Smooth muscle cell of the brain vasculature (primary cell): Measurements from ENCODE around the gene EDEM2.
"Not testable (repeated sequence)": the region's sequence is repeated elsewhere in the genome, so short reads cannot be mapped to it uniquely, and the experiment has no call there.

ENCODE experiments used
- DNase-seq: peaks from one replicate; pipeline ENCODE4 v3.0.0-alpha.2; 2012; ENCODE audit warnings: low read depth, low spot score

EDEM2 gene

GRCh38 chr20:35087791-35088190 is 59.3 kb downstream of the EDEM2 start:
- DNase-seq = no peak

- no peak for DNase-seq
Observed at GRCh38 chr20:35087355-35087754, 59.8 kb downstream of the EDEM2 start.

GRCh38 chr20:35085477-35086225 is 61.5 kb downstream of the EDEM2 start:
- DNase-seq = no peak

GRCh38 chr20:35084998-35085397 is 62.1 kb downstream of the EDEM2 start:
- DNase-seq = no peak

GRCh38 chr20:35080348-35080642 is 66.8 kb downstream of the EDEM2 start:
- not testable (repeated sequence) for DNase-seq

GRCh38 chr20:35079472-35080347 is 67.4 kb downstream of the EDEM2 start:
- no peak for DNase-seq

GRCh38 chr20:35077872-35078271 is 69.3 kb downstream of the EDEM2 start:
- DNase-seq = no peak

GRCh38 chr20:35077341-35077740 is 69.8 kb downstream of the EDEM2 start:
- DNase-seq = no peak

GRCh38 chr20:35071436-35072153 is 75.5 kb downstream of the EDEM2 start:
- not testable (repeated sequence) for DNase-seq

- DNase-seq = no peak
Observed at GRCh38 chr20:35066194-35066593, 80.9 kb downstream of the EDEM2 start.
